ENCODE data around the gene FUT3. TPM values are rescaled to one million over a fixed set of nuclear protein-coding genes. Genes with fewer than 3 reads are reported as not detected.

FUT3 gene
- total RNA-seq, 1 experiment from 2014 or later: 0.48 TPM

GRCh38 chr19:5890099-5890498 is 38.9 kb upstream of the FUT3 start:
- H3K4me3 Mint-ChIP-seq: no peak overlapping the region
- 0 out of 2 replicates have a peak, but pooled peaks cover 3% of the 10 kb centered on the region for H3K4me1 Mint-ChIP-seq
- ChIA-PET CTCF (interaction anchor here (0.5 to 4.5 kb wide), 5 partner anchors 13 to 86 kb away, joined by 3 to 66 read pairs (median 4); partner anchors contain the start of genes NDUFA11 and NRTN), POLR2A (no interaction called here)
- ATAC-seq: no peak
- H3K36me3 Mint-ChIP-seq: no peaks in the 10 kb centered on the region
- H3K27ac Mint-ChIP-seq: no peak overlapping the region
- H3K9me3 Mint-ChIP-seq: no peaks in the 10 kb centered on the region
- DNase-seq (ENCODE audit: low spot score): no peak
- TF ChIP-seq SP1 (CRISPR knock-in tag; conservative IDR thresholded peaks at IDR 0.05): no peak
- TF ChIP-seq NFATC4 (CRISPR knock-in tag; IDR thresholded peaks at IDR 0.05): no peak
- no peak for TF ChIP-seq FOXP1 (CRISPR knock-in tag; IDR thresholded peaks at IDR 0.05; ENCODE audit: borderline replicate concordance)
- TF ChIP-seq IRF2 (CRISPR knock-in tag; IDR thresholded peaks at IDR 0.05; ENCODE audit: borderline replicate concordance, low read depth): no peak
- H3K27me3 Mint-ChIP-seq (ENCODE audit: low read depth): peaks cover 30% of the 10 kb centered on the region

DNA sequence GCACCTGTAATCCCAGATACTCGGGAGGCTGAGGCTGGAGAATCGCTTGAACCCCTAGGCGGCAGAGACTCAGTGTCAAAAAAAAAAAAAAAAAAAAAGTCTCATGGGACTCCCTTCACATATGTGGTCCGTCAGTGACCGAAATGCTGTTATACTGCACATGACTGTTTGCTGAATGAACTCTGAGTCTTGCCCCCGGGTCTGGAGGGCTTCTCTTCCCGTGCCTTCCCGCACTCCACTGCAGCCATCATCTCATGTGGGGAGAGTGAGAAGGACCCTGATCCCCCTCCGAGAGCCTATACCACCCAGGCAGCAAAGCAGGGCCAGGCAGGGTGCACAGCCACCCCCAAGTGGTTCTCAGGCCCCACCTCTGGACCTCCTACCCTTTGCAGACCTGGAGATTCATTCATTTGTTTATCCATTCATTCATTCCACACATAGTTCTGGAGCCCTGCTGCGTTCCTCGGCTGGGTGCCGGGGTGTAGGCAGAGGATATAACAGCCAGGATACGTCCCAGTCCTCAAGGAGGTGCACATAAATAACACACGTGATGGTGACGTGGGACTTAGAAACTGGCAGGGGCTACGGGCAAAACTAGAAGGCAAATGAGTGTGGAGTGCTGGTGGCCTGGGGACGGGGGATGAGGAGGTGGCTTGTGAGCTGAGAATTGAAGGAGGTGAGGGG is 38.2 kb upstream of the FUT3 start:
- H3K36me3 Mint-ChIP-seq: no peaks in the 10 kb centered on the region
- 0 out of 2 replicates have a peak, but pooled peaks cover 3% of the 10 kb centered on the region for H3K4me1 Mint-ChIP-seq
- H3K27ac Mint-ChIP-seq: no peak overlapping the region
- ATAC-seq (no peak), DNase-seq (ENCODE audit: low spot score) (no peak)
- no peaks in the 10 kb centered on the region for H3K9me3 Mint-ChIP-seq
- CTCF ChIA-PET: interaction anchor here (0.5 to 4.5 kb wide), 8 partner anchors 8 to 85 kb away, joined by 3 to 66 read pairs (median 4); partner anchors contain the start of genes NDUFA11 and NRTN
- H3K27me3 Mint-ChIP-seq (ENCODE audit: low read depth): peaks cover 33% of the 10 kb centered on the region
- POLR2A ChIA-PET: no interaction called here
- TF ChIP-seq TEAD4 (CRISPR knock-in tag; IDR thresholded peaks at IDR 0.05) (no peak), ATF1 (CRISPR knock-in tag; IDR thresholded peaks at IDR 0.05) (no peak), PRRX2 (CRISPR knock-in tag; IDR thresholded peaks at IDR 0.05) (no peak), CBFB (CRISPR knock-in tag; IDR thresholded peaks at IDR 0.05; ENCODE audit: low read depth) (no peak), ZNF423 (CRISPR knock-in tag; IDR thresholded peaks at IDR 0.05) (no peak), ELF4 (CRISPR knock-in tag; IDR thresholded peaks at IDR 0.05; ENCODE audit: low read depth) (no peak), AFF4 (CRISPR knock-in tag; IDR thresholded peaks at IDR 0.05; ENCODE audit: borderline replicate concordance) (no peak), ERG (CRISPR knock-in tag; IDR thresholded peaks at IDR 0.05) (no peak), CREM (CRISPR knock-in tag; IDR thresholded peaks at IDR 0.05) (no peak), PREB (CRISPR knock-in tag; IDR thresholded peaks at IDR 0.05; ENCODE audit: borderline replicate concordance) (no peak), RORB (CRISPR knock-in tag; IDR thresholded peaks at IDR 0.05) (no peak), ZNF425 (CRISPR knock-in tag; conservative IDR thresholded peaks at IDR 0.05) (no peak), GRHL2 (CRISPR knock-in tag; IDR thresholded peaks at IDR 0.05; ENCODE audit: insufficient replicate concordance, severe bottlenecking) (no peak), RELA (CRISPR knock-in tag; IDR thresholded peaks at IDR 0.05; ENCODE audit: borderline replicate concordance) (no peak), JAZF1 (CRISPR knock-in tag; IDR thresholded peaks at IDR 0.05) (no peak), E2F4 (CRISPR knock-in tag; IDR thresholded peaks at IDR 0.05; ENCODE audit: borderline replicate concordance, low read depth) (no peak)
- TF ChIP-seq, protein P1, sequence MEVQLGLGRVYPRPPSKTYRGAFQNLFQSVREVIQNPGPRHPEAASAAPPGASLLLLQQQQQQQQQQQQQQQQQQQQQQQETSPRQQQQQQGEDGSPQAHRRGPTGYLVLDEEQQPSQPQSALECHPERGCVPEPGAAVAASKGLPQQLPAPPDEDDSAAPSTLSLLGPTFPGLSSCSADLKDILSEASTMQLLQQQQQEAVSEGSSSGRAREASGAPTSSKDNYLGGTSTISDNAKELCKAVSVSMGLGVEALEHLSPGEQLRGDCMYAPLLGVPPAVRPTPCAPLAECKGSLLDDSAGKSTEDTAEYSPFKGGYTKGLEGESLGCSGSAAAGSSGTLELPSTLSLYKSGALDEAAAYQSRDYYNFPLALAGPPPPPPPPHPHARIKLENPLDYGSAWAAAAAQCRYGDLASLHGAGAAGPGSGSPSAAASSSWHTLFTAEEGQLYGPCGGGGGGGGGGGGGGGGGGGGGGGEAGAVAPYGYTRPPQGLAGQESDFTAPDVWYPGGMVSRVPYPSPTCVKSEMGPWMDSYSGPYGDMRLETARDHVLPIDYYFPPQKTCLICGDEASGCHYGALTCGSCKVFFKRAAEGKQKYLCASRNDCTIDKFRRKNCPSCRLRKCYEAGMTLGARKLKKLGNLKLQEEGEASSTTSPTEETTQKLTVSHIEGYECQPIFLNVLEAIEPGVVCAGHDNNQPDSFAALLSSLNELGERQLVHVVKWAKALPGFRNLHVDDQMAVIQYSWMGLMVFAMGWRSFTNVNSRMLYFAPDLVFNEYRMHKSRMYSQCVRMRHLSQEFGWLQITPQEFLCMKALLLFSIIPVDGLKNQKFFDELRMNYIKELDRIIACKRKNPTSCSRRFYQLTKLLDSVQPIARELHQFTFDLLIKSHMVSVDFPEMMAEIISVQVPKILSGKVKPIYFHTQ (CRISPR knock-in tag; IDR thresholded peaks at IDR 0.05): no peak
- no peak overlapping the region for H3K4me3 Mint-ChIP-seq

Measured in WTC11 (cell line).